Measurements from ENCODE around the gene OTOG.
"Not testable (repeated sequence)": the region's sequence is repeated elsewhere in the genome, so short reads cannot be mapped to it uniquely, and the experiment has no call there.

The OTOG gene

DNA sequence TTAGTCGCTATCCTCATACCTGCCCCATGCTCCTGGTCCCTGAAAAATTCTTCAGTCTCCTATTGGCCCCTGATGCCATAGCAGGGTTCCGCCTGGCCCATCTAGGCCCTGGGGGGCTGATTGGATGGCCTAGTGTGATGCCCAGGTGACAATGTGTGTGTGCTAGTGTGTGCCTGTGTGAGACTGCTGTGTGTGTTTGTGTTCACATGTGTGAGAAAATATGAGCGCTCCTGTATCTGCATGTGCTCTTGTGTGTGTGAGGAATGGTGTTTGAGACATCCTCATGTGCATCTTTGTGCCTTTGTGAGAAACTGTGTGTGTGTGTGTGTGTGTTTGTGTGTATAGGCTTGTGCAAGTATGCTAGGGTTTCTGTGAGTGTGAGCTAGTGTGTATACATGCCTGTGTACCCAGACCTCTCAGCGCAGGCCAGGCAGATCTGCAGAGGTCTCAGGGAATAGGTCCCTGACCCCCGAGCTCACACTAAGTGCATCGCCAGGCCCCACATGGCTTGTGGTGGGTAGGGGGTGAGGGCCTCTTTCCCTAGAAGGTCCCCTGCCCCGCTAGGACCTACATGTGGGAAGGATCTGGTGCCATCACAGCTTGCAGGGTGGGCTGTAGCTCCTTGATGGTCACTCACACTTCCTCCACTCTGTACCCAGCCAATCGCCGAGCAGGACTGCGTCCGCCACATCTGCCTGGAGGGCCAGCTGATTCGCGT is 64.6 kb downstream of the OTOG start:
- TF ChIP-seq, protein P1, sequence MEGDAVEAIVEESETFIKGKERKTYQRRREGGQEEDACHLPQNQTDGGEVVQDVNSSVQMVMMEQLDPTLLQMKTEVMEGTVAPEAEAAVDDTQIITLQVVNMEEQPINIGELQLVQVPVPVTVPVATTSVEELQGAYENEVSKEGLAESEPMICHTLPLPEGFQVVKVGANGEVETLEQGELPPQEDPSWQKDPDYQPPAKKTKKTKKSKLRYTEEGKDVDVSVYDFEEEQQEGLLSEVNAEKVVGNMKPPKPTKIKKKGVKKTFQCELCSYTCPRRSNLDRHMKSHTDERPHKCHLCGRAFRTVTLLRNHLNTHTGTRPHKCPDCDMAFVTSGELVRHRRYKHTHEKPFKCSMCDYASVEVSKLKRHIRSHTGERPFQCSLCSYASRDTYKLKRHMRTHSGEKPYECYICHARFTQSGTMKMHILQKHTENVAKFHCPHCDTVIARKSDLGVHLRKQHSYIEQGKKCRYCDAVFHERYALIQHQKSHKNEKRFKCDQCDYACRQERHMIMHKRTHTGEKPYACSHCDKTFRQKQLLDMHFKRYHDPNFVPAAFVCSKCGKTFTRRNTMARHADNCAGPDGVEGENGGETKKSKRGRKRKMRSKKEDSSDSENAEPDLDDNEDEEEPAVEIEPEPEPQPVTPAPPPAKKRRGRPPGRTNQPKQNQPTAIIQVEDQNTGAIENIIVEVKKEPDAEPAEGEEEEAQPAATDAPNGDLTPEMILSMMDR (IDR thresholded peaks at IDR 0.05; ENCODE audit: borderline replicate concordance, insufficient read depth, low read depth, low read length), result no peak
- H3K4me3 ChIP-seq (ENCODE audit: low read depth, low read length), result no peak overlapping the region

DNA sequence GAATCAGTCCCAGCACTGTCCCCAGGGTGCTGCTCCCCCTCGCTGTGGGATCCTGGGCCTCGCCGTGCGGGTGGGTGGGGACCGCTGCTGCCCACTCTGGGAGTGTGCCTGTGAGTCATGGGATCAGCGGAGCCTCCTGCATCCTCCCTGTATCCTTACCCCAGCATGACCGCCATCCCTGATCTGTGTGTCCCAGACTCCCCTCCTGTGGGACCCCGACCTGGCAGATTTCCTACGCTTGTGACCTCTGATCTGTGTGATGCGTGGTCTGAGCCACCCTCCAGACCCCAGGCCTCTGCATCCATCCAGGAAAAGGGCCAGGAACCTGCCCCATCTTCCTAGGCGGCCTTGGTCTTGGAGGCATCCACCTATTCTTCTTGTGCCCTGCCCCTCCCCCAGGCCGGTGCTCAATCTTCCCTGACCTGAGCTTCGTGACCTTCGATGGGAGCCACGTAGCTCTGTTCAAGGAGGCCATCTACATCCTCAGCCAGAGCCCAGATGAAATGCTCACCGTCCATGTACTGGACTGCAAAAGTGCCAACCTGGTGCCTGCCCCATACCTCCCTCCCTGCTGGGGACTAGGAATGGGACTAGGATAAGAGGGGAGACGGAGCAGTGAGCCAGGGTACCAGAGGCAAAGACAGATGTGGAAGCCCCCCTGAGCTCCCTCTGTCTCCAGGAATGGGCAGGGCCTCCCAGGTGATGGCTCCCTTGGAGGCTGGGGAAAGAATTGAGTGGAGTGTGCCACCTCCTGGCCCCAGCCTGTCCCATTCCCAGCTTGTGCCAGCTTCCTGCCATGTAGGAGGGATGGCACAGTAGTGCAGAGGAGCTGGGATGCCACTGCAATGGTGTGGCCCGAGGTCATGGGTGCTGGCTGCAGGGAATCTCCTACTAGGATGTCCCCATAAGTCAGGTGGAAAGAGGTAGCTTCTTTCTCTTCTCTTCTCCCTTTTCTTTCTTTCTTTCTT is 65.4 kb downstream of the OTOG start:
- no peak overlapping the region for H3K4me3 ChIP-seq (ENCODE audit: low read depth, low read length)
- TF ChIP-seq, protein P1 (IDR thresholded peaks at IDR 0.05; ENCODE audit: borderline replicate concordance, insufficient read depth, low read depth, low read length), result no peak

DNA sequence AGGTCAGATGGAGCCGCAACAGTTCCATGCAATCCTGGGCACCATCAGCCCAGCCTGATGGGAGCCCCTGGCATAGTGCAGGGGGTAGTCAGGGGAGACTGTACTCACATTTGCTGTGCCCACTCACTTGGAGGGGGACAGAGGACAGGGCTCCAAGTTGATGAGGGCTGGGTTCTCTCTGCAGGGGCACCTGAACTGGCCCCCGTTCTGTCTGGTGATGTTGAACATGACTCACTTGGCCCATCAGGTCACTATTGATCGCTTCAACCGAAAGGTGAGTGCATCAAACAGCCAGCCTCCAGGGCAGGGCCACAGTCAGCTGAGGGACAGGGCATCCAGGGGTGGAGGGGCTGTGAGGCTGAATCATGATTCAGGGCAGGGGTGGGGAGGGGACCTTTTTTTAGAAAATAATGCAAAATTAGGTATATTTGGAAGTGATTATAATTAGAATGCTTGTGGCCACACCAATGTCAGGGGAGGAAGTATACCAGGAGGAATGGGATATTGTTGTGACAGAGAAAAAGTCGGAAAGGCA is 66.4 kb downstream of the OTOG start:
- no peak overlapping the region for H3K4me3 ChIP-seq (ENCODE audit: low read depth, low read length)

DNA sequence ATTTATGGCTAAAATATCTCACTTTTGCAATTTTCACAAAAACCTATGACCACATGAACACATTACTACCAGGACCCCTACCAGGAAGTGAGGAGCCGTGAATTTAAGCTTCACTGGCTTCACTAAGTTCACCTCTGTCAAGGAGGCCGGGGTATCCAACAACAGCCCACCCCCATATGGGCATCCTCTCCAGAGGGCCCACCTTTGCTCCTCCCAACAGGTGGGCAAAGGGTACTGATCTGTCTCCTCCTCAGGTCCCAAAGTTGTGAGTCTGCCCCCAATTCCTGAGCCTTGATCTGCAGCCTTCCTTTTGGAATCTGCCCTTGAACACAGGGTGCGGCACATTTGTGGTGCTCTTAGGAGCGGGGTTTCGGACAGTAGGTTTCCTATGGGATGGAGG is 66.9 kb downstream of the OTOG start:
- TF ChIP-seq, protein P1 (IDR thresholded peaks at IDR 0.05; ENCODE audit: borderline replicate concordance, insufficient read depth, low read depth, low read length), result no peak
- H3K4me3 ChIP-seq (ENCODE audit: low read depth, low read length), result no peak overlapping the region

More for the DNA sequence above, 66.4 kb downstream of the OTOG start:
- TF ChIP-seq, protein P1 (IDR thresholded peaks at IDR 0.05; ENCODE audit: borderline replicate concordance, insufficient read depth, low read depth, low read length), result no peak

DNA sequence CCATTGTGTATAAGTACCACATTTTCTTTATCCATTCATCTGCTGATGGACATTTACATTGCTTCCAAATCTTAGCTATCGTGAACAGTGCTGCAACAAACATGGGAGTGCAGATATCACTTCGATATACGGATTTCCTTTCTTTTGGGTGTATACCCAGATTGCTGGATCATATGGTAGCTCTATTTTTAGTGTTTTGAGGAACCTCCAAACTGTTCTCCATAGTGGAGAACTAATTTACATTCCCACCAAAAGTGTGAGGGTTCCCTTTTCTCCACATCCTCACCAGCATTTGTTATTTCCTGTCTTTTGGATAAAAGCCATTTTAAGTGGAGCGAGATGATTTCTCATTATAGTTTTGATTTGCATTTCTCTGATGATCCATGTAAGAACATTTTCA is 75.7 kb downstream of the OTOG start:
- H3K4me3 ChIP-seq (ENCODE audit: low read depth, low read length), result not testable (repeated sequence)

DNA sequence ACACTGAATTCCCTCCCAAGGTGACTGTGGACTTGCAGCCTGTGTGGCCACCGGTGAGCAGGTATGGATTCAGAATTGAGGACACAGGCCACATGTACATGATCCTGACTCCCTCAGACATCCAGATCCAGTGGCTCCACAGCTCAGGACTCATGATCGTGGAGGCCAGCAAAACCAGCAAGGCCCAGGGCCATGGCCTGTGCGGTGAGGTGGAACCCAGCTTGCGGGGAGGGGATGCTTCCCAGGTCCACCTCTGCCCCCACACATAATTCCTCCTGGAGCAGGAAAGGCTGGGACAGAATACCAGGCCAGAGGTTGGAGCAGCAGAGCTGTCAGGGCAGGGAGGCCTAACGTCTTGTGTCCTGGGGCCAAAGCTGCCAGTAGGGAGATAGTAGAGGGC is 82.1 kb downstream of the OTOG start:
- TF ChIP-seq, protein P1 (IDR thresholded peaks at IDR 0.05; ENCODE audit: borderline replicate concordance, insufficient read depth, low read depth, low read length), result no peak
- H3K4me3 ChIP-seq (ENCODE audit: low read depth, low read length), result no peak overlapping the region

DNA sequence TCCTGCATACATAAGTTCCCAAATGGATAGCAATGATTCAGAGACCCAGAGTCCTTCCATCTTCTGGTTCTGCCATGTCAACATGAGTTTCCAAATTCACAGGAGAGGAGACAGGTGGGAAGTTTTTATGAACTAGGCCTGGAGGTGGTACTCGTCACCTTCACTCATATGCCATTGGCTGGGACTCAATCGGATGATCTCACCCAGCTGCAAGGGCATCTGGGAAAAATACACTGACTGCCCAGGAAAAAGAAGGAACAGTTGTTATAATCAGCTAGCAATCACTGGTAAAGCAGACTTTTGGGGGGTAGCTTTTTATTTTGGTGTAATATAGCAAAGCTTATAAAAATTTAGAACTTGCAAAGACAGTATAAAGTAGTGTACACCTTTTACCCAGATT is 83.9 kb downstream of the OTOG start:
- H3K4me3 ChIP-seq (ENCODE audit: low read depth, low read length), result no peak overlapping the region
- TF ChIP-seq, protein P1 (IDR thresholded peaks at IDR 0.05; ENCODE audit: borderline replicate concordance, insufficient read depth, low read depth, low read length), result no peak

All from GM12875 (cell line).